Activated T-cell treated with anti-CD3 and anti-CD28 coated beads, Interleukin-2, amount 50 U/mL, for 48 hours (primary cell): Measurements from ENCODE around the gene POLL.

Experiments
- DNase-seq, 2 experiments: peaks; one replicate each; pipeline ENCODE4 v3.0.0-alpha.2; 2020

Gene POLL

DNA sequence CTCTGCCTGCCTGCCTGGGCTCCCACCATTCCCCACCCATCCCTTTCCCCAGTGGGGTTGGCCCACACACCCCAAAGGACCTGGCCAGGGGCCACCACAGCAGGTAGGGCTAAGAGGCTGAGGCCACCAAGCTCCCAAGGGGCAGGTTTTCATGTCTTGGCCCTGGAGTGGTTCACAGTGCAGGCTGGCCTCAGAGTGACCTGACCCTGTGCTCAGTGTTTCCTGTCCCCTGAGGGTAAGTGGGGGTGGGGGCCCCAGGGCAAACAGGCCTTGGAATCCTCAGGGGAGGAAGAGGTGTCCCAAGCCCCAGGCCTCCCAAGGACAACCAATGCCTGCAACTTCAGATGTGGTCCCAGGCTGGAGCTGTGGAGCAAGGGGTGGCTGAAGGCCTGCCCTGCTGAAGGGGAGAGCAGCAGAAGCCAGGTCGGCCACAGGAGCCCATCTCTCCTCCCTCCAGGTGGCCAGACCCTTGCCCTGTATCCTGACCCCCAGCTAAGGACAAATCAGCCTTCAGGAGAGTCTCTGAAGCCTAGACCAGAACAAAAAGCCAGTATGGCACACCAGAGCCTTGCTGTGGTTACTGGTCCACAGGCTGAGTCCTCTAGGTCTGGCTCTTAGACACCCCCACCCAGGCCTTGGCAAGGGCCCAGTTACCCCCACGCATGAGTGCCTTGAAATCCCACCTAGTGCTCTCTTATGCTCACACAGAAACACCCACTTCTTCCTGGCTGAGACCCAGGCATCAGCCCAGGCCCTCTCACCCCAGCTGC is 27.6 kb downstream of the POLL start:
- no peak for DNase-seq

- DNase-seq: no peak
These were observed 28.3 kb downstream of the POLL start for GRCh38 chr10:101559596-101560297.

- no peak for DNase-seq
These were observed 29.1 kb downstream of the POLL start for GRCh38 chr10:101558671-101559595.

GRCh38 chr10:101558204-101558603 is 29.9 kb downstream of the POLL start:
- peak in 1 of 2 experiments; percentile 17 for DNase-seq

DNA sequence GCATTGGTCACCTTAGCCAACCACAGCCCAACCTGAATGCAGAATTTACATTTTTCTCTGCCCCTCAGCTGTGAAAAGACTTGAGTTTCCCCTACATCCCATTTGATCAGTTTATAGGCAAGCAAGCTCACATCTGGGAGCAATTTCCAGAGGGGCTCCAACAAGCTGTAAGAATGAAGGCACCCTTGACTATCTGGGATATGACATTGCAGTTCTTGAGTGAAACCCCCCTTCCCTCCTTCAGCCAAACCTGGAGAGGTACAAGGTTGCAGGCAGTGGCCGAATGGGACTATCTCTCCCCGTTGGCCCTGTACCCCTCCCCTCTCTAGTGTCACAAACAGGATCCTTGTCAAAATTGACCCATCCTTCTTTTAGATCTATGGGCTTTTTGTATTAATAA is 30.5 kb downstream of the POLL start:
- no peak for DNase-seq

- no peak for DNase-seq
These were observed 35.6 kb downstream of the POLL start for GRCh38 chr10:101552442-101552841.

DNA sequence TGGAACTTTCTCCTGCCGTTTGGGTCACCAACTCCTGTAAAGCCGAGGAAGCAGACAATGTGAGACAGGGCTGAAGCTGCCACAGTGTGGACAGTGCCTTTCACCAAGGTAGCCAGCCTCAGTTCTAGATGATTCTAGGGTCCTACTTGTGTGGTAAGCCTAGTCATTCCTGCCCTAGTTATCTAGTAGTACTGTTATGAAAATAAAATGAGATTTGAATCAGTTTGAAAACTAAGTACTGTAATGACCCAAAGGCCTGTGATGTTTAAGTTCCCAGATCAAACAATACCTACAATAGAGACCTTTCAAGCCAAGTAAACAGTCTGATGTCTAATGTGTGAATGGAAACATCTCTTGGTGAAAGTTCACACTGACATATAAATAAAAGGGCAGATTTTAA is 37.1 kb downstream of the POLL start:
- DNase-seq: no peak

DNA sequence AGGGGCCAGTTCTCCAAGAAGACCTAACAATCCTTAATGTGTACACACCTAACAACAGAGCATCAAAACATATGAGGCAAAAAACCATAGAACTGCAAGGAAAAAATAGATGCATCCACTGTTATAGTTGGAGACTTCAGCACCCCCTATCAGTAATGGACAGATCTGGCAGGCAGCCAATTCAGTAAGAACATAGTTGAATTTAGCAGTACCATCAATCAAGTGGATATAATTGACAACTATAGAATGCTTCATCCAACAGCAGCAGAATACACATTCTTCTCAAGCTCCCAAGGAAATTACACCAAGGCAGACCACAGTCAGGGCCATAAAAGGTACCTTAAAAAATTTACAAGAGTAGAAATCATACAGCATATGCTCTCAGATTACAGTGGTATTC is 42.2 kb downstream of the POLL start:
- no peak for DNase-seq

DNA sequence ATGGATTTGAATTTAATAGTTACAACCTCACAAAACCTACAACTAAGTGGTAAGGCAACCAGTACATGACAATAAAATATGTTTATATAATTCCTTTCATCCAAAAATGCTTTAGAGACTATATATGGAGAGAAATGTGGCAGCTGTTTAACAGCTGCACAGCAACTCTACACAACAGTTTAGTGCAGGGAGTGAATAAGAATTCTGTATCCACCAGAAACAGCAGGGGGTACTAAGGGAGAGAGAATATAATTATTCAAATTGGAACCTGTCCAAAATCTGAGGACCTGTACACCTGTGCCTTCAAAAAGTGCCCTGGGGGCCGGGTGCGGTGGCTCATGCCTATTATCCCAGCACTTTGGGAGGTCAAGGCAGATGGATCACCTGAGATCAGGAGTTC is 49.6 kb downstream of the POLL start:
- no peak for DNase-seq

DNA sequence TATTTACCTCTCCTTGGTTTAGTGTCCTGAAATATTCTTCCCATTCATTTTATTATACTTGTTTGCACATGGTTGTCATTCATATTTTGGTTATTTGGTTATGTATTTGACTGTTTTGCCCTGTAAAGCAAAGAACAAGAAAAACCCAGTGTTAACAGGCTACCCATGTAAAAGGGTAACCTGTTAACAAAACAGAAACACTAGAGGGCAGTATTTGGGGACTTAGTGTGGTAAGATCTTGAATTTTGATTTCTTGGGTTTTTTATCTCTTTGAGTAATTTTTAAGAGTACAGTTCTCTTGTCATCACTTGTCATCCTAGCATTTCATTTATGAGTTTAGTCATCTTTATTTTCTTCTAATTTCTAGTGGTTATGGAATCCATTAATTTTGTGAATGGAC is 51.3 kb downstream of the POLL start:
- DNase-seq: no peak

GRCh38 chr10:101535949-101536348 is 52.1 kb downstream of the POLL start:
- DNase-seq: no peak

DNA sequence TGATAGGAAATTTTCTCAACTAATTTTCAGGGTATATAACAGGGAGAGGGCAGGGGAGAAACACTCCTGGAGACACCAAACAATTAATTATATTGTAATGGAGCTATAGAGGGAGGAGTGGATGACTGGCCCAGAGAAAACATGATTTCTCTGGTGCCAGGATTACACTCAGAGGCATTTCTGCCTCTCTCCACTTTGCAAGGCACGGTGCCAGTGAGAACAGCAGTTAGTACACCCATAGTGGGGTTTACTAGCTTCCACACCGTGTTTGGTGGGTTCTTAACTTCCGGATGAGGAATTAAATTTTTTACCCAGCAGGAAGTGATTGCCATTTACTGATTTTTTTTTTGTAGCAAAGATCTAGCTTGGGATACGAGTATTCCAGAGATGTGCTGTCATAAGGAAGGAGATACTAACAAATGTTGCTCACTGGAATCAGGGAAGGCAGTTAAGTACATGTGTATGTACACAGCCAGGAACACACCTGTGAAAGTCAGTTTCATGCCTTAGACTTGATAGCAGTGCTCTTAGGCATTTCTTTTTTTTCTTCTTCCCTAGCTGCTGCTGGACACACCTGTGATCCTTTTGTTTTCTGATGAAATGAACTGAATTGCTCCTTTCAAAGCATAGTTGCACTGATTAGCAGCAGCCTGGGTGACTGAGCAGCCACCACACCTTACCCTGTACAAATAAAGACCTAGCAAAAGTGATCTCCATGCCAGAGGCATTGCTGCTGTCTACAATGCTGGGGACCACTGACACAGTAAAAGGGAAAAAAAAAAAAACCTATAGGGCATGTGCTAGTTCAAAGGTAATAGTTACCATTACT is 58.1 kb downstream of the POLL start:
- DNase-seq: no peak

DNA sequence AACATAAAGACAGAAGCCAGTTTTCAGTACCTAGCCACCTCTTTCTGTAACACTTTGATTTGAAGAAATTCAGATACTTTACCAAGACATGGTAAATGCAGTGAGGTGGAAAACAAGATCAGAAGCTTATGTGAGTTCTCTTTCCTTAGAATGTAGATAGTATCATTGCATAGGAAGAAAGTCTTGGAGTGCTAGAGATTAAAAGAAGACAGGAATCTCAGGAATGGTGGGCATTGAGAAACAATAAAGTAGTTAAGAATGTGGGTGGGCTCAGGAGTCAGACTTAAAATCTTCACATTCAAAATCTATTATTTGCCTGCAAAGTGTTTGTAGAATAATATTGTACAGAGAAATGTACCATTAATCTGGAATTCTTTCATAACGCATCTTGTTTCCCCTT is 58.9 kb downstream of the POLL start:
- no peak for DNase-seq
